SK-N-SH (cell line): ENCODE measurements around the gene TOR4A. TPM values are rescaled to one million over a fixed set of nuclear protein-coding genes. Genes with fewer than 3 reads are reported as not detected.
A peak's percentile ranks its signal among the peaks of the same experiment; 100 is the strongest.

Source experiments
- CTCF ChIA-PET: fragments of 300-600, 350-600 bp; formaldehyde crosslinking; extraction: SDS; loops from one replicate; lab custom pipeline; 2021; lab: Yijun Ruan, JAX
- POLR2A ChIA-PET: fragments of 350-600 bp; sonication (Branson Sonifier 250); formaldehyde crosslinking; extraction: SDS; loops from one replicate; lab custom pipeline; 2020; ENCODE audit warnings: antibody characterized with exemption, inconsistent platforms; lab: Yijun Ruan, JAX
- DNase-seq: peaks from one replicate; pipeline ENCODE4 v3.0.0; 2012
- H2AFZ ChIP-seq: fragments of 200-600 bp; sonication (generic); 2 replicates; pipeline ENCODE4 v1.8.1; 2016; ENCODE audit warnings: antibody characterized with exemption, mild to moderate bottlenecking, low read depth
- H3F3A ChIP-seq: fragments of 200-600 bp; sonication (generic); replicated peaks from 2 replicates; pipeline ENCODE3; 2016; ENCODE audit warnings: antibody characterized with exemption, mild to moderate bottlenecking; ENCODE audit not compliant: insufficient read depth
- H3K27ac ChIP-seq, 2 experiments: fragments of 200-500 bp in 1 of 2; fragments of 200-600 bp in 1 of 2; sonication (Bioruptor generic) in 1 of 2; sonication (generic), shearing (Covaris generic) in 1 of 2; 2 replicates each; pipeline versions ENCODE4 v1.5.1 to v1.6.1; 2014 to 2016; ENCODE audit warnings: low read depth in 2 of 2, inconsistent platforms in 1 of 2, low read length in 1 of 2, mild to moderate bottlenecking in 1 of 2, mixed read lengths in 1 of 2
- H3K27me3 ChIP-seq: fragments of 200-600 bp; sonication (generic), shearing (Covaris generic); 2 replicates; pipeline ENCODE4 v1.6.1; 2016; ENCODE audit warnings: mixed run types; ENCODE audit not compliant: insufficient read depth
- H3K36me3 ChIP-seq, 2 experiments: fragments of 200-500 bp in 1 of 2; fragments of 200-600 bp in 1 of 2; sonication (Bioruptor generic) in 1 of 2; sonication (generic) in 1 of 2; replicated peaks in 1 of 2; 2 replicates each; pipeline versions ENCODE3 to v1.5.1; 2014 to 2016; ENCODE audit warnings: low read length in 1 of 2, mild to moderate bottlenecking in 1 of 2; ENCODE audit not compliant: insufficient read depth in 2 of 2, control insufficient read depth in 1 of 2
- H3K4me1 ChIP-seq, 2 experiments: fragments of 200-500 bp in 1 of 2; fragments of 200-600 bp in 1 of 2; sonication (Bioruptor generic) in 1 of 2; sonication (generic), shearing (Covaris generic) in 1 of 2; 2 replicates each; pipeline versions ENCODE4 v1.5.1 to v1.6.1; 2014 to 2016; ENCODE audit warnings: low read depth in 1 of 2, low read length in 1 of 2, mixed run types in 1 of 2; ENCODE audit not compliant: insufficient read depth in 2 of 2, control insufficient read depth in 1 of 2
- H3K4me2 ChIP-seq: fragments of 200-600 bp; sonication (generic), shearing (Covaris generic); 2 replicates; pipeline ENCODE4 v1.6.1; 2017; ENCODE audit warnings: mixed run types
- H3K4me3 ChIP-seq, 2 experiments: fragments of 200-500 bp in 1 of 2; fragments of 200-600 bp in 1 of 2; sonication (Bioruptor generic) in 1 of 2; sonication (generic), shearing (Covaris generic) in 1 of 2; 2 replicates each; pipeline versions ENCODE4 v1.5.1 to v1.8.1; 2014 to 2016; ENCODE audit warnings: low read depth in 2 of 2, inconsistent platforms in 1 of 2, low read length in 1 of 2, mild to moderate bottlenecking in 1 of 2, mixed read lengths in 1 of 2, moderate library complexity in 1 of 2
- H3K79me2 ChIP-seq: fragments of 200-600 bp; sonication (generic); 2 replicates; pipeline ENCODE4 v1.8.1; 2017; ENCODE audit warnings: mild to moderate bottlenecking; ENCODE audit not compliant: insufficient read depth
- H3K9ac ChIP-seq: fragments of 200-600 bp; sonication (generic); 2 replicates; pipeline ENCODE4 v1.6.1; 2017; ENCODE audit warnings: mixed run types
- H3K9me2 ChIP-seq: fragments of 200-600 bp; sonication (generic); 2 replicates; pipeline ENCODE4 v1.6.1; 2017; ENCODE audit warnings: mixed run types
- H3K9me3 ChIP-seq: fragments of 200-600 bp; sonication (generic); 2 replicates; pipeline ENCODE4 v1.6.1; 2017; ENCODE audit warnings: mixed run types, mild to moderate bottlenecking, moderate library complexity
- H4K20me1 ChIP-seq: fragments of 200-600 bp; sonication (generic); 2 replicates; pipeline ENCODE4 v1.6.1; 2017; ENCODE audit warnings: mild to moderate bottlenecking, mixed run types; ENCODE audit not compliant: insufficient read depth
- CHD2 ChIP-seq: fragments of 150-350 bp; IDR thresholded peaks from 2 replicates; pipeline ENCODE4 v1.6.1; 2018; ENCODE audit warnings: low read length; ENCODE audit not compliant: partially characterized antibody
- EZH2phosphoT487 ChIP-seq: fragments of 200-600 bp; sonication (generic); IDR thresholded peaks from 2 replicates; pipeline ENCODE4 v1.6.1; 2017; ENCODE audit warnings: low read depth, mixed run types, mild to moderate bottlenecking, antibody characterized with exemption, moderate library complexity, borderline replicate concordance
- FOXM1 ChIP-seq: IDR thresholded peaks from 2 replicates; pipeline ENCODE4 v1.4.0; 2012; ENCODE audit warnings: low read depth, mild to moderate bottlenecking
- NFIC ChIP-seq: IDR thresholded peaks from 2 replicates; pipeline ENCODE4 v1.4.0; 2012; ENCODE audit warnings: borderline replicate concordance
- NRF1 ChIP-seq: IDR thresholded peaks from 2 replicates; pipeline ENCODE4 v1.6.1; 2012; ENCODE audit warnings: low read depth, mild to moderate bottlenecking, low read length
- POLR2AphosphoS5 ChIP-seq: IDR thresholded peaks from 2 replicates; pipeline ENCODE4 v1.6.1; 2012; ENCODE audit warnings: low read depth, low read length
- RAD21 ChIP-seq: IDR thresholded peaks from 2 replicates; pipeline ENCODE4 v1.6.1; 2012; ENCODE audit warnings: mild to moderate bottlenecking, low read length
- RFX5 ChIP-seq: IDR thresholded peaks from 2 replicates; pipeline ENCODE4 v1.6.1; 2012; ENCODE audit warnings: mild to moderate bottlenecking, improper control_type of control experiment, low read length
- RXRA ChIP-seq: IDR thresholded peaks from 2 replicates; pipeline ENCODE4 v1.4.0; 2012; ENCODE audit warnings: low read depth, mild to moderate bottlenecking, borderline replicate concordance
- SIN3A ChIP-seq: IDR thresholded peaks from 2 replicates; pipeline ENCODE4 v1.6.1; 2012; ENCODE audit warnings: low read depth, mild to moderate bottlenecking, low read length, moderate library complexity, borderline replicate concordance
- TAF1 ChIP-seq: IDR thresholded peaks from 2 replicates; pipeline ENCODE4 v1.6.1; 2012; ENCODE audit warnings: low read depth, mild to moderate bottlenecking, low read length, moderate library complexity, borderline replicate concordance
- TEAD4 ChIP-seq: IDR thresholded peaks from 2 replicates; pipeline ENCODE4 v1.4.0; 2012; ENCODE audit warnings: mild to moderate bottlenecking, borderline replicate concordance; ENCODE audit not compliant: insufficient read depth
- WGBS: methylation state at CpG from one replicate; pipeline ENCODE4 v1.1.6; 2017; ENCODE audit warnings: low lambda C conversion rate; 5-methylcytosine and 5-hydroxymethylcytosine counted together
- polyA plus RNA-seq, 3 experiments: library from polyadenylated mRNA; depleted of rRNA; stranded (reverse); fragments of >200 nt; gene quantifications; 2 replicates each; pipeline ENCODE4 v1.2.3, GENCODE V29; 2012
- TF ChIP-seq, protein P1 (sequence below): fragments of 150-350 bp; IDR thresholded peaks from 2 replicates; pipeline ENCODE4 v1.6.1; 2016; ENCODE audit warnings: mild to moderate bottlenecking, low read depth, low read length
- TF ChIP-seq, protein P2 (sequence below): fragments of 200-600 bp; sonication (generic); IDR thresholded peaks from 2 replicates; pipeline ENCODE4 v1.6.1; 2017; ENCODE audit warnings: antibody characterized with exemption, mild to moderate bottlenecking, moderate library complexity
- TF ChIP-seq, protein P3 (sequence below): IDR thresholded peaks from 2 replicates; pipeline ENCODE4 v1.4.0; 2012; ENCODE audit warnings: low read depth, borderline replicate concordance

TOR4A gene
- polyA plus RNA-seq, 1 of the 3 experiments (the other 2 are of a cell fraction): 0.81 TPM

DNA sequence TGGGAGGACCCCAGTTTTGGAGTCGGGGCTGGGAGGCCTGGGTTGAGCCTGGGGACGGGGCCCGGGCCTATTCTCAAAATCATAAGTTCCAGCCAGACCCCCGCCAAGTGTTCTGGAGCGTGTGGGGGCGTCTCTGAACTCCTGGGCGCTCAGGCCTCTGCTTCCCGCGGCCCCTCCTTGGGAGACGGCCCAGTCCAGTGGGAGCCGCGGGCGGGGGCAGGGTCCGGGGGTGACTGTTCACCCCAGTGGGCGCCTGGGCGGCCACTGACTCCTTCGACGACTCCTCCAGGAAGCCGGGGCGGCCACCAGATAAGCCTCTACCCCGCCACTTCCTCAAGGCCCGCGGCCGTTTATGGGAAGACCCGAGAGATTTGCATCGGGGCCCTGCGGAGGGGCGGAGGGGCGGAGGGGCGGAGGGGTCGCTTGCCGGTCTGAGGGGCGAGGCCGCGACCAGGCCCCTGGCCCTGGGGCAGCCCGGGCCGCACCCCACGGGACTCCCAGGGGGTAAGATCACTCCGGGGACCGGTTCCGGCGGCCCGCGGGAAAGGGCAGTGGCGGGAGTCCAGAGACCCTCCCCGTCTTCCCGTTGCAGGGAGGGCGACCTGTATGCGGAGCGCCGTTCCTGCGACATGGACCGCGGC, 655 bp downstream of the TOR4A start:
- WGBS: 87% methylated on average over 26 of the region's 54 CpGs
- Histone ChIP-seq H3K4me3 (peak overlapping the region in 1 of 2 experiments; percentile 2; a peak in 1 of 4 replicates), H2AFZ (no peak overlapping the region), H3K27me3 (no peaks in the 10 kb centered on the region), H3K9me3 (no peaks in the 10 kb centered on the region), H3K79me2 (no peaks in the 10 kb centered on the region), H3K4me2 (no peak overlapping the region), H3F3A (peaks cover 14% of the 10 kb centered on the region), H3K36me3 (peaks cover 0 to 11% of the 10 kb centered on the region in 2 experiments), H4K20me1 (0 out of 2 replicates have a peak, but pooled peaks cover 2% of the 10 kb centered on the region), H3K4me1 (peaks cover 0 to 8% of the 10 kb centered on the region in 2 experiments; a peak in 2 of 4 replicates), H3K9ac (no peak overlapping the region), H3K27ac (no peak overlapping the region), H3K9me2 (no peaks in the 10 kb centered on the region)
- DNase-seq: peak; percentile 27
- TF ChIP-seq, protein P1, sequence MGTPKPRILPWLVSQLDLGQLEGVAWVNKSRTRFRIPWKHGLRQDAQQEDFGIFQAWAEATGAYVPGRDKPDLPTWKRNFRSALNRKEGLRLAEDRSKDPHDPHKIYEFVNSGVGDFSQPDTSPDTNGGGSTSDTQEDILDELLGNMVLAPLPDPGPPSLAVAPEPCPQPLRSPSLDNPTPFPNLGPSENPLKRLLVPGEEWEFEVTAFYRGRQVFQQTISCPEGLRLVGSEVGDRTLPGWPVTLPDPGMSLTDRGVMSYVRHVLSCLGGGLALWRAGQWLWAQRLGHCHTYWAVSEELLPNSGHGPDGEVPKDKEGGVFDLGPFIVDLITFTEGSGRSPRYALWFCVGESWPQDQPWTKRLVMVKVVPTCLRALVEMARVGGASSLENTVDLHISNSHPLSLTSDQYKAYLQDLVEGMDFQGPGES: no peak
- TF ChIP-seq EZH2phosphoT487 (no peak), SIN3A (no peak)
- TF ChIP-seq, protein P2, sequence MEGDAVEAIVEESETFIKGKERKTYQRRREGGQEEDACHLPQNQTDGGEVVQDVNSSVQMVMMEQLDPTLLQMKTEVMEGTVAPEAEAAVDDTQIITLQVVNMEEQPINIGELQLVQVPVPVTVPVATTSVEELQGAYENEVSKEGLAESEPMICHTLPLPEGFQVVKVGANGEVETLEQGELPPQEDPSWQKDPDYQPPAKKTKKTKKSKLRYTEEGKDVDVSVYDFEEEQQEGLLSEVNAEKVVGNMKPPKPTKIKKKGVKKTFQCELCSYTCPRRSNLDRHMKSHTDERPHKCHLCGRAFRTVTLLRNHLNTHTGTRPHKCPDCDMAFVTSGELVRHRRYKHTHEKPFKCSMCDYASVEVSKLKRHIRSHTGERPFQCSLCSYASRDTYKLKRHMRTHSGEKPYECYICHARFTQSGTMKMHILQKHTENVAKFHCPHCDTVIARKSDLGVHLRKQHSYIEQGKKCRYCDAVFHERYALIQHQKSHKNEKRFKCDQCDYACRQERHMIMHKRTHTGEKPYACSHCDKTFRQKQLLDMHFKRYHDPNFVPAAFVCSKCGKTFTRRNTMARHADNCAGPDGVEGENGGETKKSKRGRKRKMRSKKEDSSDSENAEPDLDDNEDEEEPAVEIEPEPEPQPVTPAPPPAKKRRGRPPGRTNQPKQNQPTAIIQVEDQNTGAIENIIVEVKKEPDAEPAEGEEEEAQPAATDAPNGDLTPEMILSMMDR: no peak
- POLR2A ChIA-PET: no interaction called here
- CTCF ChIA-PET: interaction anchor here (0.7 to 1.7 kb wide), 5 partner anchors 17 to 507 kb away, joined by 3 to 8 read pairs (median 3); no protein-coding TSS in a partner anchor

DNA sequence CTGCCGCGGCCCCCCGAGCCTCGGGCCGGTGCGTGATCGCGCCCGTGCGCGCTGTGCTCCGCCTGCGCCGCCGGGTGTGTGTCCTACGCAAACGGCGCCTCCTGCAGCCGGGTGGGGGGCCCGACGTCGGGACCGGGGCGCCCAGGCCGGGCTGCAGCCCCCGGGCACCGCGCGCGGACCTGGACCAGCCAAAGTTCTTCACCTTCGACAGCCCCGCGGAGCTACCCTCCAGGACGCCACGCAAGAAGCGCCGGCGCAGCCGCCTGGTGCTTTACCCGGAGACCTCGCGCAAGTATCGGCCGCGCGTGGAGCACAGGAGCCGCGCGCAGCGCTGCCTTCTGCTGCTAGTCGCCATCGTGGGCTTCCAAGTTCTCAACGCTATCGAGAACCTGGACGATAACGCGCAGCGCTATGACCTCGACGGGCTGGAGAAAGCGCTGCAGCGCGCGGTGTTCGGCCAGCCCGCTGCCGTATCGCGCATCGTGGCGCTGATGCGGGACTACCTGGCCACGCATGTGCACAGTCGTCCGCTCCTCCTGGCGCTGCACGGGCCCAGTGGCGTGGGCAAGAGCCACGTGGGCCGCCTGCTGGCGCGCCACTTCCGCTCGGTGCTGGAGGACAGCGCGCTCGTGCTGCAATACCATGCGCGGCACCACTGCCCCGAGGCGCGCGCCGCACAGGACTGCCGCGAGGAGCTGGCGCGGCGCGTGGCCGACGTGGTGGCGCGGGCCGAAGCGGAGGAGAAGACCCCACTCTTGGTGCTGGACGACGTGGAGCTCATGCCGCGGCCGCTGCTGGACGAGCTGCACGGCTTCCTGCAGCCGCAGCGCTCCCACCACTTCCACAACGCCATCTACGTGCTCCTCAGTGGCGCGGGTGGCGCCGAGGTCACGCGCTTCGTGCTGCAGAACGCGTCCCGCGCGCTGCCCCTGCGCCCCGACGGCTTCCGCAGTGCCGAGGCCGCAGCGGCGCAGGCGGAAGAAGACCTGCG, 1.5 kb downstream of the TOR4A start:
- peaks cover 0 to 3% of the 10 kb centered on the region in 2 experiments for H3K36me3 ChIP-seq
- H3F3A ChIP-seq: peaks cover 11% of the 10 kb centered on the region
- DNase-seq: peak; percentile 19
- POLR2A ChIA-PET: no interaction called here
- H2AFZ ChIP-seq: no peak overlapping the region
- peaks cover 0 to 8% of the 10 kb centered on the region in 2 experiments; a peak in 2 of 4 replicates for H3K4me1 ChIP-seq
- 98% methylated on average over 99 of the region's 139 CpGs for WGBS
- no peaks in the 10 kb centered on the region for H3K9me3 ChIP-seq
- no peaks in the 10 kb centered on the region for H4K20me1 ChIP-seq
- no peak overlapping the region for H3K27ac ChIP-seq
- H3K9me2 ChIP-seq: no peaks in the 10 kb centered on the region
- no peak overlapping the region for H3K9ac ChIP-seq
- H3K79me2 ChIP-seq: no peaks in the 10 kb centered on the region
- no peaks in the 10 kb centered on the region for H3K27me3 ChIP-seq
- H3K4me2 ChIP-seq: no peak overlapping the region
- no peak overlapping the region for H3K4me3 ChIP-seq
- CTCF ChIA-PET: interaction anchor here (0.7 to 1.4 kb wide), 4 partner anchors 14 to 507 kb away, joined by 3 read pairs; partner anchors contain the start of genes EXD3 and NOXA1
- TF ChIP-seq NRF1 (no peak), CHD2 (no peak), EZH2phosphoT487 (no peak), FOXM1 (no peak), POLR2AphosphoS5 (no peak), RFX5 (no peak), NFIC (no peak), RXRA (no peak), RAD21 (no peak), TEAD4 (no peak), TAF1 (no peak)
- TF ChIP-seq, protein P3, sequence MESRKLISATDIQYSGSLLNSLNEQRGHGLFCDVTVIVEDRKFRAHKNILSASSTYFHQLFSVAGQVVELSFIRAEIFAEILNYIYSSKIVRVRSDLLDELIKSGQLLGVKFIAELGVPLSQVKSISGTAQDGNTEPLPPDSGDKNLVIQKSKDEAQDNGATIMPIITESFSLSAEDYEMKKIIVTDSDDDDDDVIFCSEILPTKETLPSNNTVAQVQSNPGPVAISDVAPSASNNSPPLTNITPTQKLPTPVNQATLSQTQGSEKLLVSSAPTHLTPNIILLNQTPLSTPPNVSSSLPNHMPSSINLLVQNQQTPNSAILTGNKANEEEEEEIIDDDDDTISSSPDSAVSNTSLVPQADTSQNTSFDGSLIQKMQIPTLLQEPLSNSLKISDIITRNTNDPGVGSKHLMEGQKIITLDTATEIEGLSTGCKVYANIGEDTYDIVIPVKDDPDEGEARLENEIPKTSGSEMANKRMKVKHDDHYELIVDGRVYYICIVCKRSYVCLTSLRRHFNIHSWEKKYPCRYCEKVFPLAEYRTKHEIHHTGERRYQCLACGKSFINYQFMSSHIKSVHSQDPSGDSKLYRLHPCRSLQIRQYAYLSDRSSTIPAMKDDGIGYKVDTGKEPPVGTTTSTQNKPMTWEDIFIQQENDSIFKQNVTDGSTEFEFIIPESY: no peak
- TF ChIP-seq, protein P2: no peak
